OCI-LY1 (cell line): Measurements from ENCODE around the gene ARFGAP3.

ENCODE experiments used
- H2AFZ ChIP-seq: fragments of 200-600 bp; sonication (generic), shearing (Covaris generic); 2 replicates; pipeline ENCODE4 v1.6.0; 2014; ENCODE audit warnings: antibody characterized with exemption, mild to moderate bottlenecking, low read length
- H3F3A ChIP-seq: fragments of 200-600 bp; sonication (generic), shearing (Covaris generic); 2 replicates; pipeline ENCODE4 v1.6.0; 2014; ENCODE audit warnings: mild to moderate bottlenecking, antibody characterized with exemption, low read length, moderate library complexity; ENCODE audit not compliant: insufficient read depth
- H3K27ac ChIP-seq: fragments of 200-600 bp; sonication (generic); 2 replicates; pipeline ENCODE4 v1.5.1; 2014; ENCODE audit warnings: low read length, mixed run types, mild to moderate bottlenecking, low read depth; ENCODE audit not compliant: poor library complexity, severe bottlenecking
- H3K27me3 ChIP-seq: fragments of 200-600 bp; sonication (generic); 2 replicates; pipeline ENCODE4 v1.6.0; 2014; ENCODE audit warnings: antibody characterized with exemption, mild to moderate bottlenecking, low read length, moderate library complexity; ENCODE audit not compliant: insufficient read depth
- H3K36me3 ChIP-seq: fragments of 200-600 bp; sonication (generic); 2 replicates; pipeline ENCODE4 v1.6.1; 2014; ENCODE audit warnings: mild to moderate bottlenecking, antibody characterized with exemption, low read length, moderate library complexity, mixed read lengths; ENCODE audit not compliant: insufficient read depth
- H3K4me1 ChIP-seq: fragments of 200-600 bp; sonication (generic); 2 replicates; pipeline ENCODE4 v1.5.1; 2014; ENCODE audit warnings: mild to moderate bottlenecking, low read length, moderate library complexity; ENCODE audit not compliant: insufficient read depth, severe bottlenecking
- H3K4me2 ChIP-seq: fragments of 200-600 bp; sonication (generic), shearing (Covaris generic); 2 replicates; pipeline ENCODE4 v1.6.1; 2014; ENCODE audit warnings: low read length
- H3K4me3 ChIP-seq: fragments of 200-600 bp; sonication (generic); 2 replicates; pipeline ENCODE4 v1.5.1; 2014; ENCODE audit warnings: low read length, low read depth, mild to moderate bottlenecking, mixed read lengths; ENCODE audit not compliant: poor library complexity, severe bottlenecking
- H3K79me2 ChIP-seq: fragments of 200-600 bp; shearing (Covaris generic); 2 replicates; pipeline ENCODE4 v1.6.1; 2016; ENCODE audit warnings: mixed run types, low read length, mixed read lengths; ENCODE audit not compliant: insufficient read depth
- H3K9ac ChIP-seq: fragments of 200-600 bp; sonication (generic), shearing (Covaris generic); 2 replicates; pipeline ENCODE4 v1.6.1; 2014; ENCODE audit warnings: mild to moderate bottlenecking, low read length, mixed read lengths
- H3K9me2 ChIP-seq: fragments of 200-600 bp; sonication (generic), shearing (Covaris generic); 2 replicates; pipeline ENCODE4 v1.6.1; 2014; ENCODE audit warnings: low read depth, mild to moderate bottlenecking, low read length, mixed read lengths
- H3K9me3 ChIP-seq: fragments of 200-600 bp; shearing (Covaris generic); 2 replicates; pipeline ENCODE4 v1.6.1; 2014; ENCODE audit warnings: low read length, mixed read lengths
- H4K20me1 ChIP-seq: fragments of 200-600 bp; sonication (generic), shearing (Covaris generic); 2 replicates; pipeline ENCODE4 v1.6.0; 2016; ENCODE audit warnings: mild to moderate bottlenecking, low read length; ENCODE audit not compliant: insufficient read depth
- EZH2 ChIP-seq: fragments of 200-600 bp; sonication (generic), shearing (Covaris generic); IDR thresholded peaks from 2 replicates; pipeline ENCODE4 v1.8.0; 2017; ENCODE audit warnings: borderline replicate concordance, mixed run types, mild to moderate bottlenecking, antibody characterized with exemption, low read length, moderate library complexity, mixed read lengths
- TF ChIP-seq, protein P1 (sequence below): fragments of 200-600 bp; sonication (generic), shearing (Covaris generic); IDR thresholded peaks from 2 replicates; pipeline ENCODE4 v1.5.1; 2017; ENCODE audit warnings: mild to moderate bottlenecking, antibody characterized with exemption, low read length, moderate library complexity, mixed read lengths

Gene ARFGAP3

DNA sequence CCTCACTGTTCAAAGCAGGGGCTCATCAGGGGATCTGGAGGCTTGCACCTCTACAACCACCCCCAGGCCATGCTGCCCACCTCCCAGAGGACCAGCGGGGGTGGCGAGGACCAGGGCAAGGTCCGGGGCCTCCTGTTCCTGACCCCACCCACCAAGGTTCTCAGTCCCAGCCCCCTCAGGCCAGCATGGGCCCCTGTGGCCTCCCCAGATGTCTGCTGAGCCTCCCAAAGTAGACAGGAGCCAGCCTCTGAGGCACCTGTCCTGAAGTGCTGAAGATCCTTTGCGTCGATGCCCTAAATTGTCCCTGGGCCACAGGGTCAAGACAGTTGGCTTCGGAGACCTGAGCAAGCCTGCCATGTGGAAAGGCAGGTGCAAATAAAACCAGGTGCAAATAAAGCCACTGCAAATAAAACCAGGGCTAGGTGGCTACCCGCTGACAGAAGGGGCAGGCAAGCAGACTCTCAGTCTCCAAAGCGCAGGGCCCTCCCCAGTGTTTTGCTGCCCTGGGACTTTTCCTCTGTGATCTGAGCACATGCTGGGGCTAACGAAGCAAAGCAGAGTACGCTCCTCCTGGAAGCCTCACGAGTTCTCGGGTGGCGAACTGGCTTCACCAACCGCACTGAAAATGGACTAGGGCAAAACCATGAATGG, 22.4 kb upstream of the ARFGAP3 start:
- Histone ChIP-seq H3K36me3 (peaks cover 14% of the 10 kb centered on the region; the same call in 1 of the 2 replicates), H3K4me1 (peaks cover 10% of the 10 kb centered on the region), H3K9me2 (no peaks in the 10 kb centered on the region), H2AFZ (no peak overlapping the region), H3F3A (no peaks in the 10 kb centered on the region), H3K27ac (no peak overlapping the region), H3K27me3 (no peaks in the 10 kb centered on the region), H3K79me2 (no peaks in the 10 kb centered on the region), H3K4me2 (no peak overlapping the region), H3K4me3 (no peak overlapping the region), H4K20me1 (no peaks in the 10 kb centered on the region), H3K9ac (no peak overlapping the region), H3K9me3 (no peaks in the 10 kb centered on the region)
- TF ChIP-seq, protein P1, sequence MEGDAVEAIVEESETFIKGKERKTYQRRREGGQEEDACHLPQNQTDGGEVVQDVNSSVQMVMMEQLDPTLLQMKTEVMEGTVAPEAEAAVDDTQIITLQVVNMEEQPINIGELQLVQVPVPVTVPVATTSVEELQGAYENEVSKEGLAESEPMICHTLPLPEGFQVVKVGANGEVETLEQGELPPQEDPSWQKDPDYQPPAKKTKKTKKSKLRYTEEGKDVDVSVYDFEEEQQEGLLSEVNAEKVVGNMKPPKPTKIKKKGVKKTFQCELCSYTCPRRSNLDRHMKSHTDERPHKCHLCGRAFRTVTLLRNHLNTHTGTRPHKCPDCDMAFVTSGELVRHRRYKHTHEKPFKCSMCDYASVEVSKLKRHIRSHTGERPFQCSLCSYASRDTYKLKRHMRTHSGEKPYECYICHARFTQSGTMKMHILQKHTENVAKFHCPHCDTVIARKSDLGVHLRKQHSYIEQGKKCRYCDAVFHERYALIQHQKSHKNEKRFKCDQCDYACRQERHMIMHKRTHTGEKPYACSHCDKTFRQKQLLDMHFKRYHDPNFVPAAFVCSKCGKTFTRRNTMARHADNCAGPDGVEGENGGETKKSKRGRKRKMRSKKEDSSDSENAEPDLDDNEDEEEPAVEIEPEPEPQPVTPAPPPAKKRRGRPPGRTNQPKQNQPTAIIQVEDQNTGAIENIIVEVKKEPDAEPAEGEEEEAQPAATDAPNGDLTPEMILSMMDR = no peak
- no peak for TF ChIP-seq EZH2

DNA sequence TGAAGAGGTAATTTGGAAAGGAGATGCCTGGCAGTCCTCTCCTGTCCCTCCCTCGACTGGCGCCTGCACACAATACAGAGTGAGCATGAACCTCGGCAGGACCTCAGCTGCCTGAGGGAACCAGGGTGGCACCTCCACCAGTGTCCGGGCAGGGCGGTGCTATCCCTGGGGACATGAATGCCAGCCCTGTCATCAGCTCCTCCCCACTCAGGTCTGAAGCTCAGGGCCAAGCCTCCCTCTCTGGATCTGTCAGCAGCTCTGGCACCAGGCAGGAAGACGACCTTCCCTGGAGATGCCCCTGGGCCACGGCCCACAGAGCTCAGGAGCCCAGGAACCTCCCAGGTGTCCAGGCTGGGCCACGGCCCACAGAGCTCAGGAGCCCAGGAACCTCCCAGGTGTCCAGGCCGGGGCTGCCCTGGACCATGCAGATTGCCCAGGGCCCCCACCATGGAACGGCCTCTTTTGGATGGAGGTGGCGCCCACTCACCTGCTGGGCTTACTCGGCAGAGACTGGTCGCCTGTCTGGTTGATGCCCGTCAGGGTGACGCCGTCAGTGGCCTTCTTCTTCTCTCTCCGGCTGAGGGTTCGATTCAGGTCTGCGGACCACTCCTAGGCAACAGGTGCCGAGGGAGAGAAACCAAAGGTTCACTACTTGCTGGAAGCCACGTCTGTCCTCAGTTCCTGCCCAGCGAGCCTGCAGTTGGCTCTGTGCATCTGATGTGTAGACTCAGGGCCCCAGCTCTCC, 21.7 kb upstream of the ARFGAP3 start:
- no peak overlapping the region for H3K9ac ChIP-seq
- H4K20me1 ChIP-seq = no peaks in the 10 kb centered on the region
- H3K27ac ChIP-seq = no peak overlapping the region
- H3K4me2 ChIP-seq = no peak overlapping the region
- H3K36me3 ChIP-seq = peaks cover 14% of the 10 kb centered on the region; the same call in 1 of the 2 replicates
- H2AFZ ChIP-seq = no peak overlapping the region
- H3K9me2 ChIP-seq = no peaks in the 10 kb centered on the region
- no peaks in the 10 kb centered on the region for H3K79me2 ChIP-seq
- no peaks in the 10 kb centered on the region for H3K9me3 ChIP-seq
- TF ChIP-seq, protein P1 = no peak
- TF ChIP-seq EZH2 = no peak
- H3K27me3 ChIP-seq = no peaks in the 10 kb centered on the region
- no peaks in the 10 kb centered on the region for H3F3A ChIP-seq
- peaks cover 10% of the 10 kb centered on the region for H3K4me1 ChIP-seq
- H3K4me3 ChIP-seq = no peak overlapping the region

DNA sequence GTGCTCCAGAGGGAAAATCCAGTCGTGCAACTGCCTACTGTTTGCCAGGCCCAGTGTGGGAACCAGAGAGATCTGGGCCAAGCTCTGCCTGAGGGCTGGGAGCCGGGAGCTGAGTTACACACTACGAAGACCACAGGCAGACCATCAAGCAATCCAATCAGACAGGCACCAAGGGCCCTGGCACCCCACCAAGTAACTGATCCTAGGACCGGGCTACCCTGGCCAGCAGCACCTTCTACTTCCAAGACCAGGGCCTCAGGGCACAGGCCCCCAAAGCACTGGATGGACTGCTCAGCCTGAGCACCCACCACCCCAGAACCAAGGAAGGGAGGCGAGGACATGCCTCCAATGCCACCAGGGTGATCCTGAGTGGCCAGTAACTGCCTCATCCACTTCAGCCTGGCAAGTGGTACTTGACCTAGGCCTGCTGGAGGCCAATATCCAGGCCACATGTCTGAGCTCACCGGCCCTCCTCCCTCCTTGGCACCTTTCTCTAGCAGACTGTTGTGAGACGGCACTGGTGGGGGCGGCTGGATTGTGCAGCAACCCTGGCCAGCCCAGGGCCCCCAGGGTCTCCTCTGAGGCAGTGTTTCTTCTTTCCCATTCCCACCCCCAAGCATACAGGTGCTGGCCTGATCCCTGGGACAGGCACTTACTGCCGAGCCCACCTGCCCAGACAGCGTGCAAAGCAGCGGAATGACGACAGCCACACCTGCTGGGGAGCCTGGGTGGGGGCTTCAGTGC, 20.7 kb upstream of the ARFGAP3 start:
- no peaks in the 10 kb centered on the region for H3K79me2 ChIP-seq
- no peaks in the 10 kb centered on the region for H3K27me3 ChIP-seq
- no peaks in the 10 kb centered on the region for H3K9me3 ChIP-seq
- TF ChIP-seq, protein P1 = no peak
- TF ChIP-seq EZH2 = no peak
- no peaks in the 10 kb centered on the region for H4K20me1 ChIP-seq
- peaks cover 10% of the 10 kb centered on the region for H3K4me1 ChIP-seq
- H3K4me2 ChIP-seq = no peak overlapping the region
- peaks cover 8% of the 10 kb centered on the region; the same call in 1 of the 2 replicates for H3K36me3 ChIP-seq
- H2AFZ ChIP-seq = no peak overlapping the region
- H3F3A ChIP-seq = no peaks in the 10 kb centered on the region
- no peak overlapping the region for H3K4me3 ChIP-seq
- H3K9me2 ChIP-seq = no peaks in the 10 kb centered on the region
- no peak overlapping the region for H3K27ac ChIP-seq
- no peak overlapping the region for H3K9ac ChIP-seq
